ENCODE data around the gene XYLT1.

Gene XYLT1

DNA sequence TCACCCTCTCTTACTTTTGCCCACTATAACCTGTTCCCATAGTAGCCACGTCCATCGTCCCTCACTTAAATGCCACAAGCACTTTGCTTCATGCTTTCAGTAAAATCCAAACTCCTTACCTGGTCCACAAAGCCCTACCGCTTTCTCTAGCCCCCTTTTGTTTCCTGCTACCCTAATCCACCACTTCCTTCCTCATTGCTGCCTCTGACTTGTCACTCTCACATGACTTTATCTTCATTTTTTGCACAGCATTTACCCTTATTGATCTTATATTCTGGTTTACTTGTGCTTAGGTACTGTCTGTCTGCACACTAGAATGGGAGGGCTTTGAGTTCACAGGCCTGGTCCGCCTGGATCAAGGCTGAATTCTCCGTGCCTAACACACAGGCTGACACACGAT, 340.0 kb downstream of the XYLT1 start:
- DNase-seq: no peak

DNA sequence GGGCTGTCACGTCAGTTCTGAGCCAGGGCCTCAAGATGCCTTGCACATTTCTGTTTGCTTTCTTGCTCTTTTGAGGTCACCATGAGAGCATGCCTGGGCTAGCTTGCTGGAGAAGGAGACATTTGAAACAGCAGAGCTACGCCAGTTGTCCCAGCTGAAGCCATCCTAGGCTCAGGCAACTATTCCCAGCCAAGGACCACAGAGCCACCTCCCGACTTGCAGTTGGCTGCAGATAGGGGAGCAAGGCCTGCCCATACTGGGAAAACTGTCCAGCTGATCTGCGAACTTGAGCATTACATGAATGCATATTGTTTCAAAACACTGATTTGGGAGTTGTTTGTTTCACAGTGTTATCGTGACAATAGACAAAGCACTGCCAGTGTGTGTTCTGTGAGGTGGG, 340.8 kb downstream of the XYLT1 start:
- DNase-seq: no peak

DNA sequence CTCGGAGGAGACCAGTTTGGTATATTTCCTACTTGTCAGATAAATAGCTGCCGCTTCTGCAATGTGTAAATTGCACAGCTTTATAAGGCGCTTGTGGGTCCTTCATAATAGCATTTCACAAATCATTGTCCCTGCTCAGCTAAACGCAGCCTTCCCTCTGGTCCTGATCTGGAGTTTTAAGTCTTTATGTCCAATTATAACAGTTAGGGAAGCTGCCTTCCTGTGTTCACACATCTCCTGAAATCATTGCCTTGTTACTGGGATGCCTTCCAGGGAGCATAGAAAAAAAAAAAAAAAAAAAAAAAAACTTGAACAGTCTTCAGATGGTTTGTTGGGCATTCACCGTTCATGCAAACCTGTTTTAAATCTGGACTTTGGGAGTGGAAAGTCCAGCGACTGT, 342.0 kb downstream of the XYLT1 start:
- no peak for DNase-seq

DNA sequence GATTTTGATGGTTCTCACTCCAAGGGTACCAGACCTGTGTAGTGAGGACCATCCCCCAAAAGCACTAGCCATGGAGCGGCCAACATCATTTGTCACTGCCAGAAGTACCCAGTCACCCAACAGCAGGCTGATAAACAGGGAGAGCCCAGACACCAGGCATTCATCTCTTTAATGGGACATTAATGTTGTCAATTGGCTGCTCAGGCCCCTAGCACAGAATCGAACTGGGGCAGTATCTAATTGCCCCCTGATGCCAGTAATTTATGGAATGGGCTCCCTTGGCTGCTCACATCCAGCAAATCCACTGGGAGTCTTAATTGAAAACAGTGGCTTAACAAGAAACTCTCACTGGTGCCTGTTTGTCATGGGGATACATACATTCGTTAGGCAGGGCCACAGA, 344.6 kb downstream of the XYLT1 start:
- no peak for DNase-seq

GRCh38 chr16:17125671-17126070, 345.1 kb downstream of the XYLT1 start:
- no peak for DNase-seq

GRCh38 chr16:17117906-17118577, 352.7 kb downstream of the XYLT1 start:
- DNase-seq: no peak

DNA sequence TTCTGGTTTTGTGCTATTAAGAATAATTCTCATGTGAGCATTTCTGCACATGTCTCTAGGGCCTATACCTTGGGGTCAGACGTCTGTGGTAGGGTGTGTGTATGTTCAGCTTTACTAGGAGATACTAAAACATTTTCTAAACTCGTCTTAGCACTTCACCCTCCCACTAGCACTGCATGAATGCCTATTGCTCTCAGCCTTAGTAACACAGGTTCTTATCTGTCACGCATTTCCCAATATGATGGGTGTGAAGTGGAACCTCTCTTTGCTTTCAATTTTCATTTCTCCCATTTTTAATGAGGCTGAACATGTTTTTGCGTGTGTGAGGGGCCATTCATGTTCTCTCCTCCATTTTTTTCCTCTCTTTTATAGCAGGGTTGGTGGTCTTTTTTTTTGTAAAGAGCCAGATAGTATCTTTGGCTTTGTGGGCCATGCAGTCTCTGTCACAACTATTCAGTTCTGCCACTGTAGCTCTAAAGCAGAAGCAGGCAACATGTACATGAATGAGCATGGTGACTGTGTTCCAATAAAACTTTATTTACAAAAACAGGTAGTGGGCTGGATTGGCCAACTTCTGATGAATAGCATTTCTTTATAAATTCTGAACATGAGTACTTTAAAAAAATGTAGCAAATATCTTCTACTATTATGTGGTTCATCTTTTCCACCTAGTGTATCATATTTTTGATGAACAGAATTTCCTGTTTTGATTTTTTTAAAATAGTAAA, 354.0 kb downstream of the XYLT1 start:
- no peak for DNase-seq

GRCh38 chr16:17109413-17109812, 361.3 kb downstream of the XYLT1 start:
- no peak for DNase-seq

GRCh38 chr16:17108596-17108995, 362.2 kb downstream of the XYLT1 start:
- DNase-seq: no peak

DNA sequence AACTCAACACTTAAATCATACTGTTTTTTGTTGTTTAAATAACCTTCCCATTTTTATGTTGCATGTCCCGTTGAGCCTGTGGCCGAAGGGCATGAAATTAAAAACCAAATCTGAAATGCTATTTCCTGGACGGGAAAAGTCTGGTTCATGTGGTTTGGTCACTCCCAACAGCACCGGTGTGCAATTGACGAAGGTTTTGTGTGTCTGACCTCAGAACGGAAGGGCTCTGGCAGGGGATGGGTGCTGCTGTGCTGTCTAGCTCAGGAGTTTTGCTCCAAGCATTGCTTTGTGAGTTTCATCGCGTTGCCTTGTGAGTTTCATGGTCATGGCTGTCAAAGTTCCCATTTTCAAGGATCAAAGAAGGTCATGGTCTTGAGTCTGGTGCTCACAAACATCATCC, 363.3 kb downstream of the XYLT1 start:
- DNase-seq: no peak

DNA sequence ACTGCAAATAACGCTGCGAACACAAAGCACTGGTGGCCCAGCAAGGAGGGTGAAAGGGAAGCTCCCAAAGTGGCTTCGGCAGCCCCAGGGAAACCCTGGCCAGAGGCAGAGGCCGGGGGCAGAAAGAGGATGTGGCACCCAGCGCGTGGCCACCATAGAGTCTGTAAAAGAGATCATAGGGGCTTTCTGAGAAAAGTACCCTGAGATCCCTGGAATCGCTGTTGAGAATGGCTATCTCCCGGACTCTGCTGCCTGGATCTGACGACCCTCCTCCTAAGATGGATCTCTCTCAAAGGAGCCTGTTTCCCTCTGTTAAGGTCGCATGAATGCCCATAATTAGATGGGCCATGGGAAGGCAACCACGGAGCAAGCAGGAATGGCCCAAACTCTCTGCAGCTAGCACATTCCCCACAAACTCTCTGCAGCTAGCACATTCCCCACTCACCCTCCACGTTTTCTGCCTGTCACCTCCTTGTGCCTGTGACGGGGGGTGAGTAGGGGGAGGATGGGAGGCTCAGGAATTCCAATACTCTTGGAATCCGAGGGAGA, 364.4 kb downstream of the XYLT1 start:
- DNase-seq: no peak

DNA sequence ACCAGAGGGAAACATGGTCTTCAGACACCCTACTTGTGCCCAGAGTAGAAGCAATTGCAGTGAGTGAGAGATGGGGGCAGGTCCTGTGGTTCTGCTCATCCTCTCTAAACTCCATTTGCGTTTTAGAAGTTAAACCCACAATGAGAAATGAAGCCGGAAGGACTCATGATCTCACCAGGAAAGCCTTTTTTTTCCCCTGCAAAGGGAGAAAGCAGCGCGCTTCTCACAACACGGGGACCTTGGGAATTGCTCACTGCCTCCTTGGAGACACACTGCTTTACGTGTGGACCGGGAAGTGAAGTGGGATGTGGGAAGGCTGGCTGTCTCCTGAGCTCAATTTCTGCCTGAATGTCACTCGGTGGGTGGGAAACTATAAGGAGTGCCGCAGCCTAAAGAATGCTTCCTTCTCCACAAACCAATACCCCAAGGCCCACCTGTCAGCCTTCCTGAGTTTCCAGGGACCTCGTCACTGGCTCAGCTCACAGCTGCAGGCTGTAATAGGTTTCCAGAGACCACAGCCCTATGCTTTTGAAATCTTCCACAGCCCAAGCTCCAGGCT, 365.4 kb downstream of the XYLT1 start:
- no peak for DNase-seq

DNA sequence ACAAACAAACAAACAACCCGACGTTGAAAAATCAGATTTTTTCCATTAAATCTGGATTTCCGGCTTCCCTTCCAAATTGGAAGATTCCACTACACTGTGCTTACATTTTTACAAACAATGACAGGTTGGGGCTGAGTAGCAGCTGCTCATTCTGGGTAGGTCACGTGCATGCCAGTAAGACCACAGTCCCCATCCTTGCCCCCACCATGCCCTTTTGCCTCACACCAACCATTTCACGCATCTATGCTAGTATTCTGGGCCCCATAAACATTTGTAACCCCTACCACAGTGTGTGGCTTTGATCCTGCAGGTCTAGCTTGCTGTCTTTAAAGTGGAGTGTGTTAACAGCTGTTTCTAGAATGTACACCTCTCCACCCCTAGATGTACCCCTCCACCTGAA, 366.1 kb downstream of the XYLT1 start:
- DNase-seq: no peak

GRCh38 chr16:17103216-17103615, 367.5 kb downstream of the XYLT1 start:
- DNase-seq: no peak

- no peak for DNase-seq
Observed at GRCh38 chr16:17101646-17102045, 369.1 kb downstream of the XYLT1 start.

DNA sequence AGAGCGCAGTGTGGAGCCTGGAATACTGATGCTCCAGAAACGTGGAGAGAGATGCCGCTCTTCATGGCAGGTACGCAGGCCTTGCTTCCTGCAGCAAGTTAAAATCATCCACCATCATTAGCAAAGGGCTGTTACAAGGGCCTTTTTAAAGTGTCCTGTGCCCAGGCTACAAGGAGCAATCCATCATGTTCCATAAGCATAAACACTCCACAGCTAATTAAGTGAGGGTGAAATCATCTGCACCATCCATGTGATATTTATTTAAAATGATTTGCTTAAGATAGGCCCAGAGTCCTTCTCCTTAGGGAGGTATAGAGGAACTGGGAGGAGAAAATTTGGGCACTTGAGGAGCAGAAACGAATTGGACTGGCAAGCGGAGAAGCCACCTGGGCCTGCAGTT, 372.1 kb downstream of the XYLT1 start:
- no peak for DNase-seq

GRCh38 chr16:17084130-17084529, 386.6 kb downstream of the XYLT1 start:
- no peak for DNase-seq

DNA sequence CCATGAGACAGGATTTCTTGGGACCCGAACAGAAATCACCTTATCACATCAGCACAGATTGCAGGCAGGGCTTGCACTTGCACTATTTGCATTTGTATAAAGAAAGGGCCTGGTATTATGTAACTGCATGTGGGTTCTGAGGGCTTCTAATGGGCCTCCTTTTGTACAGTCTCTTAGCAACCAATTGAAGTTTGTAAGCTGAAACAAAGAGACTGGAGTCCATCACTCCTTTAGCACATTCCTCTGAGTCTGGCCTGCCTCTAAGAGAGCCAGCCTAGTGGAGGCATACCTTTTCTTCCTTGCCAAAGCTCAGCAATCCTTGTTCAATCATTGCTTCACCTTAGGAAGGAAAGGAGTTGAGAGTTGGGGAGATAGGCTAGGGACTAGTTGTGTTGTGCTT, 387.1 kb downstream of the XYLT1 start:
- DNase-seq: no peak

DNA sequence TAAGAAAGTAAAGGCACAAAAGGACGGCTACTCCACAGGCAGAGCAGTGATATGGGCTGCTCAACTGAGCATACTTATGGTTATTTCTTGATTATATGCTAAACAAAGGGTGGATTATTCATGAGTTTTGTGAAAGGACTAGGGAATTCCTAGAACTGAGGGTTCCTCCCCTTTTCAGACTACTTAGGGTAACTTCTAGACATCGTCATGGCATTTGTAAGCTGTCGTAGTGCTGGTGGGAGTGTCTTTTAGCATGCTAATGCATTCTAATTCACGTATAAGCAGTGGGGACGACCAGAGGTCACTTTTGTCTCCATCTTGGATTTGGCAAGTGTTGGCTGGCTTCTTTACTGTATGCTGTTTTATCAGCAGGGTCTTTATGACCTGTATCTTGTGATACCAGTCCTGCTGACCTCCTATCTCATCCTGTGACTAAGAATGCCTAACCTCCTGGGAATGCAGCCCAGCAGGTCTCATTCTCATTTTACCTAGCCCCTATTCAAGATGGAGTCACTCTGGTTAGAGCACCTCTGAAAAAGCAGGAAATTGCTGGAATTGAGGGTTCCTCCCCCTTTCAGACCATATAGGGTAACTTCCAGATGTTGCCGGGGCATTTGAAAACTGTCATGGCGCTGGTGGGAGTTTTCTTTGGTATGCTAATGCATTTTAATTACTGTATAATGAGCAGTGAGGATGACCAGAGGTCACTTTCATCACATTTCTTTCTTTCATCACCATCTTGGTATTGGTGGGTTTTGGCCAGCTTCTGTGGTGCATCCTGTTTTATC, 388.5 kb downstream of the XYLT1 start:
- DNase-seq: no peak

DNA sequence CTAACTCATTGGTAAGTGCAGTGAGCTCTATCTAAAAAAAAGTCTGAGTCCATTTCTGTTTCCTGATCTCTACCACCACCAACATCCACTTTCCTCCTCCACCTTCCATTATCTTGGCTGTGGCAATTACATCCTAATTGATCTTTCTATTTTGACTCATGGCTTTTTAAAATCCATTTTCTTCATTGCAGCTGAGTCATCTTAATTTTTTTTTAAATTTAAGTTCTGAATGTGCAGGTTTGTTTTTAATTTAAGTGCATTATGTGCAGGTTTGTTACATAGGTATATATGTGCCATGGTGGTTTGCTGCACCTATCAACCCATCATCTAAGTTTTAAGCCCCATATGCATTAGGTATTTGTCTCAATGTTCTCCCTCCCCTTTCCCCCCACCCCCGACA, 390.7 kb downstream of the XYLT1 start:
- DNase-seq: no peak

DNA sequence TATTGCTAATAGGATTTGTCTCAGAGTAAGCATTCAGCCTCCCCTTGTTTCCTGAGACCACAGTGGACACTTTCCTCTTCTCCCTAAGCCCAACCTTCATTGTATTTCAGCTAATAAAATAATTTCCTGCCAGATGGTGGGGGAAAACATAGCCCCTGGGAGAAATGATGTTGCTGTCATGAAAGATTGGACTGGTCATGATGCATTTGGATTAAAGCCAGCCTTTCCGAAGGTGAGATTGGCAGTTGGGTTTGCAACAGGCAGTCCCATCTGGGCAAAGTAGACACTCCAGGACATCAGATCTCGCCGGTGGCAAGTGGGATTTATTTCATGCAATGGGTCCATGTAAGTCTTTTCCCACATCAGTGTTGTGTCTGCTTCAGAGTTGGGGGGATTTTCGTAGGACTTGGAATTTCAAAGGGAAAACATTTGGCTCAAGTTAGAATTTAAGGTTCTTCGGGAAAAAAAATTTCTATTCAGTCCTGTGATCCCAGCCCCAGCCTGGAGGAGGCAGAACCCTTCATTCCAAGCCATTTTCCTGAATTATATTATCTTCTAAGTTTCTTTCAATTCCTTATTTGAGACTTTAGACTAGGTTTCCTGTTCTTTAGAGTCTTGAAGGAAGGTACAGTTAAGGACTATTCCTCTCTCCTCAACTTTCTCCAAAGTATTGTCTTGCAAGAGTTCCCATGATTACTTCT, 391.7 kb downstream of the XYLT1 start:
- DNase-seq: no peak

GRCh38 chr16:17076818-17077498, 393.8 kb downstream of the XYLT1 start:
- no peak for DNase-seq
